Measurements from ENCODE around the gene PHF21A.

- no peak for TF ChIP-seq EZH2 (IDR thresholded peaks at IDR 0.05; ENCODE audit: borderline replicate concordance, low read length)
- TF ChIP-seq CTCF (conservative IDR thresholded peaks at IDR 0.05 in 1 of 2, IDR thresholded peaks at IDR 0.05 in 1 of 2; ENCODE audit: extremely low read depth in 1 of 2, insufficient read depth in 1 of 2, low read depth in 1 of 2, low read length in 2 of 2) = no peak
These were observed 160.7 kb downstream of the PHF21A start for GRCh38 chr11:45960387-45961095.

All from mammary epithelial cell (primary cell).